ENCODE measurements around the gene RBP2. TPM values are rescaled to one million over a fixed set of nuclear protein-coding genes. Genes with fewer than 3 reads are reported as not detected.

RBP2 gene
- polyA plus RNA-seq, 3 donors: not detected

- Mint-ChIP-seq H3K4me1 (no peaks in the 10 kb centered on the region), H3K9me3 (no peaks in the 10 kb centered on the region), H3K27me3 (ENCODE audit: low read depth in 3 of 3) (peaks cover 0 to 3% (median 2%) of the 10 kb centered on the region in 3 donors), H3K4me3 (no peak overlapping the region), H3K27ac (no peak overlapping the region), H3K36me3 (no peaks in the 10 kb centered on the region)
- no peaks in the 10 kb centered on the region for H3K4me1 ChIP-seq (ENCODE audit: control insufficient read depth in 1 of 2, insufficient read depth in 2 of 2, low read length in 2 of 2)
- H3K36me3 ChIP-seq (replicated peaks in 1 of 2; ENCODE audit: control insufficient read depth in 1 of 2, insufficient read depth in 2 of 2, low read length in 2 of 2): no peaks in the 10 kb centered on the region
- no peak overlapping the region for H3K9ac ChIP-seq (ENCODE audit: insufficient read depth, low read length, poor library complexity, severe bottlenecking)
- DNase-seq: no peak
- H4K20me1 ChIP-seq (ENCODE audit: insufficient read depth, low read length): no peaks in the 10 kb centered on the region
- no peaks in the 10 kb centered on the region for H3K9me3 ChIP-seq (replicated peaks in 1 of 2; ENCODE audit: control insufficient read depth in 1 of 2, insufficient read depth in 1 of 2, low read length in 2 of 2)
- 89% methylated on average over 4 of the region's 7 CpGs for WGBS (ENCODE audit: insufficient coverage)
- intact Hi-C loops (cut with micrococcal nuclease): no loop called here
- H3K27ac ChIP-seq (ENCODE audit: low read depth in 1 of 2, low read length in 2 of 2): no peak overlapping the region
- no peak overlapping the region for H3K4me2 ChIP-seq (replicated peaks; ENCODE audit: extremely low read depth, low read length, poor library complexity, severe bottlenecking)
- no peak overlapping the region for H3K4me3 ChIP-seq (replicated peaks in 1 of 3; ENCODE audit: low read depth in 2 of 3, low read length in 3 of 3)
- no peak for TF ChIP-seq CTCF (IDR thresholded peaks at IDR 0.05)
- H2AFZ ChIP-seq (ENCODE audit: insufficient read depth, low read depth, low read length, poor library complexity, severe bottlenecking): no peak overlapping the region
- no peaks in the 10 kb centered on the region for H3K79me2 ChIP-seq (ENCODE audit: insufficient read depth, low read length)
- no peaks in the 10 kb centered on the region for H3K27me3 ChIP-seq (ENCODE audit: control insufficient read depth in 2 of 2, insufficient read depth in 2 of 2, low read length in 2 of 2)
Measured at GRCh38 chr3:139465636-139466035, 10.7 kb downstream of the RBP2 start.

GRCh38 chr3:139463466-139463865 lies 12.8 kb downstream of the RBP2 start:
- Histone ChIP-seq H3K27me3 (ENCODE audit: control insufficient read depth in 2 of 2, insufficient read depth in 2 of 2, low read length in 2 of 2) (no peaks in the 10 kb centered on the region), H2AFZ (ENCODE audit: insufficient read depth, low read depth, low read length, poor library complexity, severe bottlenecking) (no peak overlapping the region), H3K9ac (ENCODE audit: insufficient read depth, low read length, poor library complexity, severe bottlenecking) (no peak overlapping the region), H3K4me3 (replicated peaks in 1 of 3; ENCODE audit: low read depth in 2 of 3, low read length in 3 of 3) (no peak overlapping the region), H3K9me3 (replicated peaks in 1 of 2; ENCODE audit: control insufficient read depth in 1 of 2, insufficient read depth in 1 of 2, low read length in 2 of 2) (no peaks in the 10 kb centered on the region), H3K79me2 (ENCODE audit: insufficient read depth, low read length) (no peaks in the 10 kb centered on the region), H3K4me2 (replicated peaks; ENCODE audit: extremely low read depth, low read length, poor library complexity, severe bottlenecking) (no peak overlapping the region), H3K36me3 (replicated peaks in 1 of 2; ENCODE audit: control insufficient read depth in 1 of 2, insufficient read depth in 2 of 2, low read length in 2 of 2) (no peaks in the 10 kb centered on the region), H4K20me1 (ENCODE audit: insufficient read depth, low read length) (no peaks in the 10 kb centered on the region), H3K4me1 (ENCODE audit: control insufficient read depth in 1 of 2, insufficient read depth in 2 of 2, low read length in 2 of 2) (no peaks in the 10 kb centered on the region), H3K27ac (ENCODE audit: low read depth in 1 of 2, low read length in 2 of 2) (no peak overlapping the region)
- Mint-ChIP-seq H3K27ac (no peak overlapping the region), H3K36me3 (no peaks in the 10 kb centered on the region), H3K9me3 (peaks cover 0 to 2% (median 0%) of the 10 kb centered on the region in 7 donors), H3K4me3 (no peak overlapping the region), H3K4me1 (no peaks in the 10 kb centered on the region), H3K27me3 (ENCODE audit: low read depth in 3 of 3) (peaks cover 0 to 3% (median 0%) of the 10 kb centered on the region in 3 donors)
- no peak for TF ChIP-seq CTCF (IDR thresholded peaks at IDR 0.05)
- intact Hi-C loops (cut with micrococcal nuclease): no loop called here
- no CpG with 5 or more reads among the region's 3 CpGs for WGBS (ENCODE audit: insufficient coverage)
- DNase-seq: no peak

All from CD14-positive monocyte (primary cell).